Right lobe of liver (tissue), 4 donors: ENCODE data around the gene EVX1.

Source experiments
- POLR2A ChIP-seq: fragments of 450-650 bp; IDR thresholded peaks from one replicate; pipeline ENCODE4 v1.6.1; 2017; ENCODE audit warnings: antibody characterized with exemption, mild to moderate bottlenecking
- TF ChIP-seq, protein P1 (sequence below), 4 donors: fragments of 200-600 bp in 3 of 4; fragments of 450-650 bp in 1 of 4; IDR thresholded peaks; one replicate each; pipeline versions ENCODE4 v1.5.1 to v1.8.0; 2016 to 2022; ENCODE audit warnings: antibody characterized with exemption in 4 of 4, mild to moderate bottlenecking in 2 of 4
- donor health status: DM: no; HTN: no; CAD: no.
- donor health status: DM: no; HTN: no; CAD: no.
- donor health status: DM: no; HTN: yes; CAD: no.

DNA sequence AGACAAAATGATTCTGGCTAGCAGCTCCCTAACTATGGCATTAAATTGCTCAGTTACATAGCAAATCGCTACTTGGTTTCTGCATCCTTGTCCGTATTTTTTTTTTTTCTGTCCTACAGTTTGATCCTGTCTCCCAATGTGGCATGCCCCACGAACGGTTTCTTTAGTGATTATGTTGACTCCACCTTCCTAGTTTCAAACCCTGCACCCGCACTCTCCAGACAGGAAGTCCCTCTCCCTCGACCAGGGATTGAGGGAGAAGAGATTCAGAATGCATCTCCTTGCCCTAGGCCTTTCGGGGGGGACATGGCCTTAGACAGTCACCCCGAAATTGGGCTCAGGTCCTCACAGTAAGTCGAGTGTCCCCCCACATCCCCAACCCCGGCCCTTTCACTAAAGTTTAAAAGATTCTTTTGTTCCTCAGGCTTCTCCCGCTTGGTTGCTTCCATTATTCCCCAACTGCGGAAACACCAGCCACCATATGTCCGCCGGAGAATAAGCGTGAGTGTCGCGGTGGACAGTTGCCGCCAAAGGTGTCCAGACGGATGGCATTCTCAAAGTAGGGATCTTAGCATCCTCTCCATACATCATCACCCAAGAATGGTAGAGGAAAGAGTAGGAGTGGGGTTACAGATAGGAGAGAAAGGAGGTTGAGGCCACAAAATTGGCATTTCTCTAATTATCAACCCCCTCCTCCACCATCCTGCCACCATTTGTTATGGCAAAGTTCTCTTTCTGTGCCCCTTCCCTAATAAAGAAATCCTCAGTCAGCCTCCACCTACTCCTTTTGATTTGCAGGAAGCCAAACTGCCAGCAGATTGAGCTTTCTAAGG lies 7.3 kb downstream of the EVX1 start:
- TF ChIP-seq, protein P1, sequence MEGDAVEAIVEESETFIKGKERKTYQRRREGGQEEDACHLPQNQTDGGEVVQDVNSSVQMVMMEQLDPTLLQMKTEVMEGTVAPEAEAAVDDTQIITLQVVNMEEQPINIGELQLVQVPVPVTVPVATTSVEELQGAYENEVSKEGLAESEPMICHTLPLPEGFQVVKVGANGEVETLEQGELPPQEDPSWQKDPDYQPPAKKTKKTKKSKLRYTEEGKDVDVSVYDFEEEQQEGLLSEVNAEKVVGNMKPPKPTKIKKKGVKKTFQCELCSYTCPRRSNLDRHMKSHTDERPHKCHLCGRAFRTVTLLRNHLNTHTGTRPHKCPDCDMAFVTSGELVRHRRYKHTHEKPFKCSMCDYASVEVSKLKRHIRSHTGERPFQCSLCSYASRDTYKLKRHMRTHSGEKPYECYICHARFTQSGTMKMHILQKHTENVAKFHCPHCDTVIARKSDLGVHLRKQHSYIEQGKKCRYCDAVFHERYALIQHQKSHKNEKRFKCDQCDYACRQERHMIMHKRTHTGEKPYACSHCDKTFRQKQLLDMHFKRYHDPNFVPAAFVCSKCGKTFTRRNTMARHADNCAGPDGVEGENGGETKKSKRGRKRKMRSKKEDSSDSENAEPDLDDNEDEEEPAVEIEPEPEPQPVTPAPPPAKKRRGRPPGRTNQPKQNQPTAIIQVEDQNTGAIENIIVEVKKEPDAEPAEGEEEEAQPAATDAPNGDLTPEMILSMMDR (IDR thresholded peaks at IDR 0.05) = no peak
- TF ChIP-seq POLR2A = no peak
